H1 (cell line): ENCODE measurements around the gene WDR93. TPM values are rescaled to one million over a fixed set of nuclear protein-coding genes. Genes with fewer than 3 reads are reported as not detected.

Source experiments
- HDAC6 ChIP-seq: IDR thresholded peaks from one replicate; pipeline ENCODE4 v1.7.1; 2012; ENCODE audit warnings: low read depth, mild to moderate bottlenecking, inconsistent platforms, low read length, moderate library complexity
- RFX5 ChIP-seq: IDR thresholded peaks from 2 replicates; pipeline ENCODE4 v1.6.1; 2011; ENCODE audit warnings: low read depth, low read length, improper control_type of control experiment, borderline replicate concordance
- polyA plus RNA-seq, 7 experiments: library from polyadenylated mRNA; depleted of rRNA in 3 of 7; stranded (reverse) in 5 of 7; unstranded in 2 of 7; fragments of >200 nt in 5 of 7; fragments of 200-250 nt in 2 of 7; gene quantifications; 1 replicate in 5 of 7; 2 replicates in 1 of 7; 4 replicates in 1 of 7; pipeline versions ENCODE4 v1.2.1 to v1.2.3, GENCODE V29; 2011 to 2013; ENCODE audit warnings: missing spikeins in 2 of 7, mixed read lengths in 2 of 7
- total RNA-seq: library from RNA; stranded (reverse); fragmentation: NEBNext Ultra II Directional; extraction: Animal tissue kit (Norgen Biotek cat#: 25700); gene quantifications from 2 replicates; pipeline ENCODE4 v1.2.1, GENCODE V29; 2021
- TF ChIP-seq, protein P1 (sequence below): IDR thresholded peaks from 2 replicates; pipeline ENCODE4 v1.6.1; 2012; ENCODE audit warnings: low read length, inconsistent platforms

The WDR93 gene
- total and polyA plus RNA-seq, 2 of the 8 experiments (the other 6 are each of a cell fraction or from before 2014, with no cell fraction given): 0.03 TPM; not detected in 1

DNA sequence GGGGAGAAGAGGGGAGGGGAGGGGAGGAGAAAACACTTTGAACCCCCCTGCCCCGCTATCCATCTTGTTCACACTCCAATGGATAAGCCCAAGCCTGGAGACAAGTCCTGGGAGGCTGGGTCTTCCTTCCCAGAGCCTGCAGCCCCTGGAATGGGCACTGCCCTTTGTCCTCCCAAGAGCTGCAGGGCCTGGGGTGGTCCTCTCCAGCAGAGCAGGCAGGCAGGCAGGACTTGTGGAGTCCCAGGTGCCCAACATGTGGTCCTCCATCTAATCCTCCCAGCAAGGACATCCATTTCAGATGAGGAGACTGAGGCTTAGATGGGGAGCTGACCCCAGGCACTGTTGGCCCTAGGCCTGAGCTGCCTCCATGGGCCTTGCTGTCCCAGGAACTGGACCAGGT, 75.1 kb downstream of the WDR93 start (continued):
- no peak for TF ChIP-seq RFX5
- TF ChIP-seq, protein P1, sequence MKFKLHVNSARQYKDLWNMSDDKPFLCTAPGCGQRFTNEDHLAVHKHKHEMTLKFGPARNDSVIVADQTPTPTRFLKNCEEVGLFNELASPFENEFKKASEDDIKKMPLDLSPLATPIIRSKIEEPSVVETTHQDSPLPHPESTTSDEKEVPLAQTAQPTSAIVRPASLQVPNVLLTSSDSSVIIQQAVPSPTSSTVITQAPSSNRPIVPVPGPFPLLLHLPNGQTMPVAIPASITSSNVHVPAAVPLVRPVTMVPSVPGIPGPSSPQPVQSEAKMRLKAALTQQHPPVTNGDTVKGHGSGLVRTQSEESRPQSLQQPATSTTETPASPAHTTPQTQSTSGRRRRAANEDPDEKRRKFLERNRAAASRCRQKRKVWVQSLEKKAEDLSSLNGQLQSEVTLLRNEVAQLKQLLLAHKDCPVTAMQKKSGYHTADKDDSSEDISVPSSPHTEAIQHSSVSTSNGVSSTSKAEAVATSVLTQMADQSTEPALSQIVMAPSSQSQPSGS: no peak
- TF ChIP-seq HDAC6: no peak
